Heart right ventricle (tissue), 16 donors: Measurements from ENCODE around the gene TADA2A. TPM values are rescaled to one million over a fixed set of nuclear protein-coding genes. Genes with fewer than 3 reads are reported as not detected.

Experiments
- ATAC-seq, 8 donors: fragments of 200-7000 bp; cut with Tn5 transposase; one replicate each; pipeline ENCODE4 v1.9.1; 2020; ENCODE audit warnings: mild to moderate bottlenecking in 8 of 8, moderate library complexity in 8 of 8, moderate number of reproducible peaks in 1 of 8
- DNase-seq, 2 donors: peaks; one replicate each; pipeline ENCODE4 v3.0.0-alpha.2; 2020
- H3K27ac ChIP-seq, 10 donors: fragments of 200-600 bp; sonication (generic) in 2 of 10; one replicate each; pipeline versions ENCODE4 v1.5.0 to v1.8.0; 2020 to 2022; ENCODE audit warnings: mild to moderate bottlenecking in 3 of 10
- H3K27me3 ChIP-seq, 7 donors: fragments of 200-600 bp; one replicate each; pipeline ENCODE4 v1.8.0; 2021 to 2022; ENCODE audit warnings: mild to moderate bottlenecking in 2 of 7
- H3K36me3 ChIP-seq, 9 donors: fragments of 200-600 bp; sonication (generic) in 1 of 9; one replicate each; pipeline versions ENCODE4 v1.5.0 to v1.8.0; 2020 to 2022; ENCODE audit warnings: mild to moderate bottlenecking in 2 of 9
- H3K4me1 ChIP-seq, 9 donors: fragments of 200-600 bp; sonication (generic) in 1 of 9; one replicate each; pipeline versions ENCODE4 v1.5.0 to v1.8.0; 2020 to 2022; ENCODE audit warnings: mild to moderate bottlenecking in 4 of 9
- H3K4me3 ChIP-seq, 10 donors: fragments of 200-600 bp; sonication (generic) in 2 of 10; one replicate each; pipeline versions ENCODE4 v1.5.0 to v1.8.0; 2020 to 2022; ENCODE audit warnings: mild to moderate bottlenecking in 7 of 10, moderate library complexity in 2 of 10
- H3K9me3 ChIP-seq, 11 donors: fragments of 200-600 bp in 10 of 11; sonication (generic) in 2 of 11; one replicate each; pipeline versions ENCODE4 v1.5.0 to v1.8.0; 2013 to 2022; ENCODE audit warnings: mild to moderate bottlenecking in 2 of 11, control low read depth in 1 of 11, moderate library complexity in 1 of 11
- CTCF ChIP-seq, 9 donors: fragments of 200-600 bp; sonication (generic) in 2 of 9; IDR thresholded peaks; one replicate each; pipeline versions ENCODE4 v1.5.0 to v1.8.0; 2021 to 2022; ENCODE audit warnings: antibody characterized with exemption in 9 of 9, mild to moderate bottlenecking in 5 of 9, moderate library complexity in 1 of 9
- WGBS, 2 donors: extraction: QIAGEN DNeasy Blood & Tissue Kit; methylation state at CpG; one replicate each; pipeline ENCODE4 v1.1.7; 2013; ENCODE audit warnings: inconsistent platforms in 1 of 2; 5-methylcytosine and 5-hydroxymethylcytosine counted together
- intact Hi-C, 10 donors: fragments of 100-400 bp; cut with DNase I; formaldehyde crosslinking; loops; one replicate each; pipeline versions ENCODE4 v1.11.1 to v1.14.2; 2022
- long read RNA-seq, 3 donors: library from polyadenylated mRNA; unstranded; transcript quantifications; one replicate each; pipeline ENCODE4 v2.0.0, GENCODE V29; 2020 to 2021
- polyA plus RNA-seq, 2 donors: library from polyadenylated mRNA; stranded (reverse); fragments of 200-250 nt; gene quantifications; one replicate each; pipeline ENCODE4 v1.2.3, GENCODE V29; 2013
- total RNA-seq, 10 donors: library from RNA; stranded (reverse); fragmentation: NEBNext Ultra II Directional in 3 of 10; extraction: Animal tissue kit (Norgen Biotek cat#: 25700) in 3 of 10; gene quantifications; one replicate each; pipeline versions ENCODE4 v1.2.1 to v1.2.4, GENCODE V29; 2021 to 2023
- donor health status: Arrhythmogenic right ventricular cardiomyopathy.
- donor health status: ischemic (EF 13 %, LVEDD 7.1; RV severe dilation, severe dysfunction).
- donor health status: healthy with polysubstance abuse.
- donor health status: DM: no; HTN: yes; CAD: no.
- donor health status: DM: no; HTN: no; CAD: no.
- donor health status: ischemic (EF 25% LVEDD 6.9; RV normal size, moderate dysfunction).
- donor health status: ischemic (EF 25% LVEDD 5.7; RV mildly dilated, moderate dysfunction).
- donor health status: healthy.
- donor health status: DM: yes; HTN: yes; CAD: no.
- donor health status: Ischemic cardiomyopathy.
- donor health status: ischemic (EF 35%, LVEDD 5.7; RV mildly dilated, moderate dysfunction).
- donor health status: nonischemic (EF 11% LVEDD 7.7; RV severe dilation, severe dysfunction).
- donor health status: DM: yes; HTN: yes; CAD: no.
- donor health status: PGD.
- donor health status: ischemic (EF 29% LVEDD 5.4; RV normal size, mild dysfunction).
- donor health status: nonischemic (EF 23%, LVEDD 6.1; RV moderate dilation, normal function).

The TADA2A gene, protein sequence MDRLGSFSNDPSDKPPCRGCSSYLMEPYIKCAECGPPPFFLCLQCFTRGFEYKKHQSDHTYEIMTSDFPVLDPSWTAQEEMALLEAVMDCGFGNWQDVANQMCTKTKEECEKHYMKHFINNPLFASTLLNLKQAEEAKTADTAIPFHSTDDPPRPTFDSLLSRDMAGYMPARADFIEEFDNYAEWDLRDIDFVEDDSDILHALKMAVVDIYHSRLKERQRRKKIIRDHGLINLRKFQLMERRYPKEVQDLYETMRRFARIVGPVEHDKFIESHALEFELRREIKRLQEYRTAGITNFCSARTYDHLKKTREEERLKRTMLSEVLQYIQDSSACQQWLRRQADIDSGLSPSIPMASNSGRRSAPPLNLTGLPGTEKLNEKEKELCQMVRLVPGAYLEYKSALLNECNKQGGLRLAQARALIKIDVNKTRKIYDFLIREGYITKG
- total RNA-seq (10 to 100 TPM; 11.3 to 18.4 (median 13.4) TPM), polyA plus RNA-seq (1 to 10 TPM; 6.7 to 9.0 TPM)
- long read RNA-seq, donor 1, full-length matches to known transcripts, result 1 of 2 reads
- long read RNA-seq, donor 1, partial matches to known transcripts, result 0 of 2 reads
- long read RNA-seq, donor 1, other reads (novel, unspliced or antisense), result 1 of 2 reads
- long read RNA-seq, donor 2, full-length matches to known transcripts, result 1 of 5 reads
- long read RNA-seq, donor 2, partial matches to known transcripts, result 3 of 5 reads
- long read RNA-seq, donor 2, other reads (novel, unspliced or antisense), result 1 of 5 reads
- long read RNA-seq, donor 3, full-length matches to known transcripts, result 3 of 8 reads
- long read RNA-seq, donor 3, partial matches to known transcripts, result 2 of 8 reads
- long read RNA-seq, donor 3, other reads (novel, unspliced or antisense), result 3 of 8 reads

DNA sequence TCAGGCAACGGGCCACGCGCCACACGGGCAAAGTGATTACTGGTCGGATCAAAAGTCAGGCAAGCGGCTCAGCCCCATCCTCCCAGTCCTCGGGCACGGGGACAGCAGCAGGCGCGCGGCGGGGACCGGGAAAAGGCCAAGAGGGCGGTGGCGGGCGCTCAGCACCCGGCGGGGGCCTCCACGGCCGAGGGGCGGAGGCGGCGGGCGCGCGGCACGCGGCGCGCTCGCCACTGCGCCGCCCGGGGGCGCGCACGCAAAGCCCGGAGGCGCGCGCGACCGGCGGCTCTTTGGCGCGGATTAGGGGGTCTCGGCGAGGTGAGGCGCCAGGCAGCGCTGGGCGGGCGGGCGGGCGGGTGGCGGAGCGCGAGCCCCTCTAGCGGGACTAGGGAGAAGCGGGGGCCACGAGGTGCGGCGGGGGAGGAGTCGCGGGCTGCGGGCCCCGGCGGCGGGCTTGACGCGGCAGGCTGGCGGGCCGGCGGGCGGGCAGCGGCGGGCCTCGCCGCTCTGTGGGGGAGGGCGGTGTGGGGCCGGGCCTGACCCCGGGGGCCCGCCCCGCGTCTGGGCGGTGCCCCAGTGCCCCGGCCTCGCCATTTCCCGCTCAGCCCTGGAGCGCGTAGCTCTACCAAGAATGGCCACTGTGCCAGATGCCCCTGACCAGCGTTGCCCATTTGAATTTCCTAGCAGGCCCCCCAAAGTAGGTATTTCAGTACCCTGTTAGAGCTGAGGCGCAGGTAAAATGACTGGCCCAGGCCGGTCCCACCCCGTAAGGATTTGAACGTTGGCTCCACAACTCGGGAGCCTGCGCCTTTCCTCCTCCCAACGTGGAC lies at the start of gene TADA2A, which contains the start of gene ACACA:
Gene TADA2A (plus strand): TSS at position 252 of the 827 bp plus-strand sequence. CDS start 4,480 bp downstream, outside the sequence.
Gene ACACA (minus strand): TSS at position 202 of the 827 bp plus-strand sequence. CDS start 537 bp downstream, outside the sequence.
- no peaks in the 10 kb centered on the region for H3K9me3 ChIP-seq
- H3K4me1 ChIP-seq, result peaks cover 0 to 29% (median 14%) of the 10 kb centered on the region in 9 donors
- peak; percentile 95 to 97 (median 96) for ATAC-seq
- peak; percentile 72 to 81 for DNase-seq
- H3K4me3 ChIP-seq, result peak within 1 kb of the TSS; percentile 43 to 96 (median 74)
- TF ChIP-seq CTCF (IDR thresholded peaks at IDR 0.05), result no peak
- no peaks in the 10 kb centered on the region for H3K27me3 ChIP-seq
- WGBS, 2 donors, result 0% methylated on average over 74 to 97 of the region's 98 CpGs
- peak within 1 kb of the TSS; percentile 80 to 96 (median 91) for H3K27ac ChIP-seq
- intact Hi-C loops, result loop anchor here in 3 of 10 donors (2.0 to 10.0 kb wide), 4 partner anchors 35 to 88 kb away; partner anchors contain the start of gene DUSP14 (in 1 of the 3)
- H3K36me3 ChIP-seq, result peaks cover 0 to 21% (median 8%) of the 10 kb centered on the region in 9 donors

GRCh38 chr17:37358098-37358829 lies 48.4 kb upstream of the TADA2A start:
- TF ChIP-seq CTCF (IDR thresholded peaks at IDR 0.05), result no peak
- Histone ChIP-seq H3K36me3 (peaks cover 0 to 8% (median 0%) of the 10 kb centered on the region in 9 donors), H3K9me3 (no peaks in the 10 kb centered on the region), H3K4me1 (peaks cover 0 to 28% (median 22%) of the 10 kb centered on the region in 9 donors), H3K27me3 (no peaks in the 10 kb centered on the region), H3K4me3 (peak overlapping the region; percentile 45 to 94 (median 86)), H3K27ac (peak overlapping the region; percentile 1 to 95 (median 88))
- 3 to 4% methylated on average over 21 of the region's 21 CpGs for WGBS, 2 donors
- intact Hi-C loops, result loop anchor here in 1 of 10 donors (5.0 kb wide), 1 partner anchor 49 kb away; the partner anchor contains the start of genes ACACA and TADA2A
- ATAC-seq, result peak in 7 of 8 donors; percentile 4 to 31 (median 24)
- peak; percentile 23 to 44 for DNase-seq

DNA sequence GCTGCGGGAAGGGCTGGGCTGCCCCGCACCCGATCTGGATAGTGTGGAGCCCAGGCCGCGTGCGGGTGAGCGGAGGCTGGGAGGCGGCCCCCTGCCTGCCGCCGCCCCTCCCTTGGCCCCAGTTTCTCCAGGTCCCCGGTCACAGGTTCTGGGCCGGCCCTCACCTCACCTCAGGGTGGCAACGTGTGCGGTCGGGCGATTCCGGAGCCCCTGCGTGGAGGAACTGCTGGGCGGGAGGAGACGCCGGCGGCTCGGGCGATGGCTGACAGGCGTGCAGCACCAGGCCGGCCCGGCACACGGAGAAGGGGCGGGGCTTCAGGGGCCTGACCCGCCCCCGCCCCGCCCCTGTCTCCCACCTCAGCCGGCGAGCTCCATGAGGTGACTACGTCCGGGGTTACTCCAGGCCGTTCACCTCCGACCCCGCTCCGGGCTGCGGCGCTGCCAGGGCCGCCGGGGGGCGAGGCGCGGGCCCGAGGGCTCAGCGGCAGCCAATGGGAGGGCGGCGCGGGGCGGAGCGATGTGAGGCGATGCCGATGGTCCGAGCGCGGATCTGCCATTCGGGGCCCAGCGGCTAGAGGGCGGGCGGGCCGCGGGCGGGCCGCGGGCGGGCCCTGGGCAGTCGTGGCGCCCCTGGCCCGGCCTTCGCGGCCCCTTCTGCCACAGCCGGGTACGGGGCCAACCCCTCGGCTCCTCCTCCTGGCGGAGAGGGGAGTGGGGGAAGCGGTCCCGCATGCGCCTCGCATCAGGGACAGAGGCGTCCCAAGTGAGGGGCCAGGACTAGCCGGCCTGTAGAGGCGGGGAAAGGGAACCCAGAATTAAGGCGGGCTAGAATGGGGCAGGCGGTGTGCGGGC lies 47.6 kb upstream of the TADA2A start:
- intact Hi-C loops, result loop anchor here in 1 of 10 donors (5.0 kb wide), 1 partner anchor 48 kb away; the partner anchor contains the start of genes ACACA and TADA2A
- ATAC-seq, result peak; percentile 93 to 99 (median 96)
- peak overlapping the region; percentile 39 to 95 (median 88) for H3K27ac ChIP-seq
- peak in 8 of 9 donors; percentile 24 to 68 (median 37) for TF ChIP-seq CTCF (IDR thresholded peaks at IDR 0.05)
- H3K4me3 ChIP-seq, result peak overlapping the region; percentile 45 to 94 (median 86)
- H3K36me3 ChIP-seq, result peaks cover 0 to 8% (median 0%) of the 10 kb centered on the region in 9 donors
- H3K4me1 ChIP-seq, result peaks cover 0 to 28% (median 22%) of the 10 kb centered on the region in 9 donors
- 0 to 1% methylated on average over 78 to 88 of the region's 88 CpGs for WGBS, 2 donors
- peak; percentile 93 to 95 for DNase-seq
- no peaks in the 10 kb centered on the region for H3K27me3 ChIP-seq
- H3K9me3 ChIP-seq, result no peaks in the 10 kb centered on the region
